OCI-LY7 (cell line): ENCODE results near the gene KRT9. TPM values are rescaled to one million over a fixed set of nuclear protein-coding genes. Genes with fewer than 3 reads are reported as not detected.

Experiments used
- BruUV-seq: library from RNA; stranded (reverse); fragments of 400-500 nt; replicated peaks from 2 replicates; lab custom pipeline; 2021; lab: Mats Ljungman, UMichigan
- CTCF ChIA-PET: fragments of 300-600 bp; sonication (Branson Sonifier 250); formaldehyde crosslinking; loops from one replicate; lab custom pipeline; 2022; ENCODE audit warnings: antibody characterized with exemption; ENCODE audit not compliant: unreplicated experiment; lab: Charles Lee
- POLR2A ChIA-PET: fragments of 300-600 bp; sonication (Branson Sonifier 250); formaldehyde crosslinking; loops from one replicate; lab custom pipeline; 2022; ENCODE audit warnings: antibody characterized with exemption; lab: Charles Lee
- DNase-seq: peaks from one replicate; pipeline ENCODE4 v3.0.0-alpha.2; 2015; ENCODE audit warnings: low spot score
- H2AFZ ChIP-seq: fragments of 200-600 bp; sonication (generic), shearing (Covaris generic); 2 replicates; pipeline ENCODE4 v1.6.1; 2014; ENCODE audit warnings: mild to moderate bottlenecking, antibody characterized with exemption, low read length, moderate library complexity
- H3K27ac ChIP-seq: fragments of 200-600 bp; sonication (generic); 2 replicates; pipeline ENCODE4 v1.5.1; 2014; ENCODE audit warnings: mixed run types, low read depth, mild to moderate bottlenecking, moderate library complexity, low read length, inconsistent platforms; ENCODE audit not compliant: poor library complexity, severe bottlenecking
- H3K36me3 ChIP-seq: fragments of 200-600 bp; sonication (generic); 2 replicates; pipeline ENCODE4 v1.6.1; 2014; ENCODE audit warnings: mild to moderate bottlenecking, antibody characterized with exemption, low read length, moderate library complexity, mixed read lengths; ENCODE audit not compliant: insufficient read depth
- H3K4me1 ChIP-seq: fragments of 200-600 bp; sonication (generic); 2 replicates; pipeline ENCODE4 v1.5.1; 2014; ENCODE audit warnings: mild to moderate bottlenecking, low read length; ENCODE audit not compliant: insufficient read depth, poor library complexity, severe bottlenecking
- H3K4me2 ChIP-seq: fragments of 200-600 bp; sonication (generic); 2 replicates; pipeline ENCODE4 v1.6.1; 2014; ENCODE audit warnings: mild to moderate bottlenecking, low read length
- H3K4me3 ChIP-seq: fragments of 200-600 bp; sonication (generic); 2 replicates; pipeline ENCODE4 v1.5.1; 2014; ENCODE audit warnings: mild to moderate bottlenecking, low read depth, low read length; ENCODE audit not compliant: poor library complexity, severe bottlenecking
- H3K79me2 ChIP-seq: fragments of 200-600 bp; sonication (generic); 2 replicates; pipeline ENCODE4 v1.6.1; 2016; ENCODE audit warnings: low read depth, mild to moderate bottlenecking, low read length, moderate library complexity, mixed read lengths; ENCODE audit not compliant: insufficient read depth
- H3K9me2 ChIP-seq: fragments of 200-600 bp; sonication (generic); 2 replicates; pipeline ENCODE4 v1.6.1; 2016; ENCODE audit warnings: mild to moderate bottlenecking, low read length, mixed read lengths; ENCODE audit not compliant: insufficient read depth
- H3K9me3 ChIP-seq: fragments of 200-600 bp; sonication (generic); 2 replicates; pipeline ENCODE4 v1.6.1; 2014; ENCODE audit warnings: mild to moderate bottlenecking, mixed run types, low read length, mixed read lengths
- H4K20me1 ChIP-seq: fragments of 200-600 bp; sonication (generic); 2 replicates; pipeline ENCODE4 v1.6.1; 2014; ENCODE audit warnings: mild to moderate bottlenecking, antibody characterized with exemption, low read length, moderate library complexity, mixed read lengths; ENCODE audit not compliant: insufficient read depth
- CTCF ChIP-seq: fragments of 200-600 bp; sonication (generic); conservative IDR thresholded peaks from 2 replicates; pipeline ENCODE4 v1.5.1; 2014; ENCODE audit warnings: mild to moderate bottlenecking, antibody characterized with exemption, low read length, moderate library complexity, mixed read lengths
- EZH2phosphoT487 ChIP-seq: fragments of 200-600 bp; sonication (generic); IDR thresholded peaks from 2 replicates; pipeline ENCODE4 v1.6.1; 2018; ENCODE audit warnings: low read depth, borderline replicate concordance, mild to moderate bottlenecking, mixed run types, antibody characterized with exemption, low read length, moderate library complexity, mixed read lengths
- intact Hi-C: fragments of 100-400 bp; cut with micrococcal nuclease; formaldehyde crosslinking; loops from one replicate; pipeline ENCODE4 v1.10.0; 2022; ENCODE audit not compliant: unreplicated experiment
- total RNA-seq, 2 experiments: library from RNA; depleted of rRNA in 1 of 2; stranded (reverse); fragments of >200 nt in 1 of 2; shearing (Covaris generic) in 1 of 2; gene quantifications; 2 replicates each; pipeline ENCODE4 v1.2.3, GENCODE V29; 2014 to 2022

The KRT9 gene
- total RNA-seq, 2 experiments from 2014 or later = not detected

- Histone ChIP-seq H3K36me3 (no peaks in the 10 kb centered on the region), H3K79me2 (no peaks in the 10 kb centered on the region), H3K27ac (no peak overlapping the region), H3K4me2 (no peak overlapping the region), H3K9me3 (no peaks in the 10 kb centered on the region), H3K9me2 (no peaks in the 10 kb centered on the region), H4K20me1 (no peaks in the 10 kb centered on the region), H3K4me3 (no peak overlapping the region), H2AFZ (no peak overlapping the region), H3K4me1 (no peaks in the 10 kb centered on the region)
- no peak for DNase-seq
- BruUV-seq = no TSS peak
- ChIA-PET POLR2A (no interaction called here), CTCF (interaction anchor here (0.5 kb wide), 1 partner anchor 70 kb away, joined by 4 read pairs; no protein-coding TSS in a partner anchor)
- TF ChIP-seq CTCF (no peak), EZH2phosphoT487 (no peak)
- intact Hi-C loops = no loop called here
These were observed 21.6 kb upstream of the KRT9 start for GRCh38 chr17:41593306-41593981.

DNA sequence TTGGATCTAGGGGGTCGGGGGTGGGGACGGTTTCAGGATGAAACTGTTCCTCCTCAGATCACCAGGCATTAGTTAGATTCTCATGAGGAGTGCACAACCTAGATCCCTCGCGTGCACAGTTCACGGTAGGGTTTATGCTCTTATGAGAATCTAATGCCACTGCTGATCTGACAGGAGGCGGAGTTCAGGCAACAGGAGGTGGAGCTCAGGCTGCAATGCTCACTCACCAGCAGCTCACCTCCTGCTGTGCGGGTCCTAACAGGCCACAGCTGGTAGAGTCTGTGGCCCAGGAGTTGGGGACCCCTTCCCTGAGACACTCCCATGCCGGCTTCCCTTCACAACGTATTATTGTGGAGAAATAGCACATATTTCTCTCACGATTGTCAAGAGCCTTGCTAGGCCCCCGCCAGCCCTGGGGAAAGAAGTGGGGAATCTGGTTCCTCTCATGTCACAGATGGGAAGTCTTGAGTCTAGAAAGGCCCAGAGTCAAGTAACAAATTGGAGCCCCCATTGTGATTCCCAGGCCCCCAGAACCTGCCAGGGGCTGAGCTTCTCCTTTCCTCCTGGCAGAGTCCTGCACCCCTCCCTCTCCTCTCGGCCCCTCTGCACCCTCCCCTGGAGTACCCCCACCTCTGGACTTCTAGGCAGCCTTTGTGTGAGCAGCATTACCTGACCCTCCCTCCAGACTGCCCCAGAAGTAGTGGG is 20.9 kb upstream of the KRT9 start:
- Histone ChIP-seq H4K20me1 (no peaks in the 10 kb centered on the region), H3K36me3 (no peaks in the 10 kb centered on the region), H3K4me2 (no peak overlapping the region), H3K4me3 (no peak overlapping the region), H3K9me3 (no peaks in the 10 kb centered on the region), H3K27ac (no peak overlapping the region), H3K4me1 (no peaks in the 10 kb centered on the region), H2AFZ (no peak overlapping the region), H3K9me2 (no peaks in the 10 kb centered on the region), H3K79me2 (no peaks in the 10 kb centered on the region)
- POLR2A ChIA-PET = no interaction called here
- no TSS peak for BruUV-seq
- intact Hi-C loops = no loop called here
- TF ChIP-seq CTCF = no peak
- TF ChIP-seq EZH2phosphoT487 = no peak
- CTCF ChIA-PET = no interaction called here
- no peak for DNase-seq

DNA sequence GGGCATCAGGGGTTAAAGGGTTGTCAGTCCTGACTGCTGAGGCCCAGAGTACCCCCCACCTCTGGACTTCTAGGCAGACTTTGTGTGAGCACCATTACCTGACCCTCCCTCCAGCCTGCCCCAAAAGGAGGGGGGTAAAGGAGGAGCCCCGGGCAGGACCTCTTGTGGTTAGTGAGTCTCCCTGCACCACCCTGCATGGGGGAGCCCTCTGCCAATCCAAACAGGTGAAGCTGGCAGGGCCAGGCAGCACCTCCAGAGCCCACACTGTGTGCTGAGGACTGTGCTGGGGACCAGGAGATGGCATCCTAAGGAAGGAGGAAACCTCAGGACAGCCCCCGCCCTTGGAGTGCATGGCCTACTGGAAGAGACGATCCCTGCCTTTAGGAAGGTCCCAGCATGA is 17.4 kb upstream of the KRT9 start:
- no peaks in the 10 kb centered on the region for H3K36me3 ChIP-seq
- no peaks in the 10 kb centered on the region for H4K20me1 ChIP-seq
- ChIA-PET CTCF (no interaction called here), POLR2A (no interaction called here)
- DNase-seq = no peak
- no peak overlapping the region for H2AFZ ChIP-seq
- no peaks in the 10 kb centered on the region for H3K79me2 ChIP-seq
- no peak overlapping the region for H3K27ac ChIP-seq
- no peaks in the 10 kb centered on the region for H3K9me3 ChIP-seq
- intact Hi-C loops = no loop called here
- H3K4me2 ChIP-seq = no peak overlapping the region
- no peaks in the 10 kb centered on the region for H3K9me2 ChIP-seq
- TF ChIP-seq EZH2phosphoT487 (no peak), CTCF (no peak)
- no TSS peak for BruUV-seq
- no peaks in the 10 kb centered on the region for H3K4me1 ChIP-seq
- H3K4me3 ChIP-seq = no peak overlapping the region
